Neural progenitor cell (in vitro differentiated cells): ENCODE measurements around the gene SLC6A3. TPM values are rescaled to one million over a fixed set of nuclear protein-coding genes. Genes with fewer than 3 reads are reported as not detected.

Source experiments
- DNase-seq: peaks from one replicate; pipeline ENCODE4 v3.0.0-alpha.2; 2016; ENCODE audit warnings: low spot score
- H2AFZ ChIP-seq: fragments of 200-600 bp; sonication (generic); replicated peaks from 2 replicates; pipeline ENCODE4 v1.6.1; 2016; ENCODE audit warnings: antibody characterized with exemption
- H3F3A ChIP-seq: fragments of 200-600 bp; sonication (generic); 2 replicates; pipeline ENCODE4 v1.6.1; 2016; ENCODE audit warnings: antibody characterized with exemption, low read depth
- H3K27ac ChIP-seq: fragments of 200-600 bp; sonication (generic); 2 replicates; pipeline ENCODE4 v1.5.1; 2016; ENCODE audit warnings: mild to moderate bottlenecking
- H3K27me3 ChIP-seq: fragments of 200-600 bp; sonication (generic); 2 replicates; pipeline ENCODE4 v1.6.1; 2016; ENCODE audit warnings: mild to moderate bottlenecking, moderate library complexity
- H3K36me3 ChIP-seq: fragments of 200-600 bp; sonication (generic); 2 replicates; pipeline ENCODE4 v1.5.1; 2016
- H3K4me1 ChIP-seq: fragments of 200-600 bp; sonication (generic); 2 replicates; pipeline ENCODE4 v1.6.1; 2016; ENCODE audit warnings: mixed run types
- H3K4me2 ChIP-seq: fragments of 200-600 bp; sonication (generic); 2 replicates; pipeline ENCODE4 v1.6.1; 2016
- H3K4me3 ChIP-seq: fragments of 200-600 bp; sonication (generic); 2 replicates; pipeline ENCODE4 v1.5.1; 2016
- H3K79me2 ChIP-seq: fragments of 200-600 bp; sonication (generic); 2 replicates; pipeline ENCODE4 v1.6.1; 2016; ENCODE audit warnings: low read depth
- H3K9ac ChIP-seq: fragments of 200-600 bp; sonication (generic); 2 replicates; pipeline ENCODE4 v1.6.1; 2016
- H3K9me3 ChIP-seq: fragments of 200-600 bp; sonication (generic); 2 replicates; pipeline ENCODE4 v1.5.1; 2016; ENCODE audit warnings: low read depth
- H4K20me1 ChIP-seq: fragments of 200-600 bp; sonication (generic); 2 replicates; pipeline ENCODE4 v1.6.1; 2016; ENCODE audit warnings: low read depth
- H3K27ac Mint-ChIP-seq: 3 replicates; pipeline ENCODE4 v1.8.0; 2021; ENCODE audit warnings: mixed read lengths
- H3K27me3 Mint-ChIP-seq: 2 replicates; pipeline ENCODE4 v1.8.0; 2022; ENCODE audit warnings: low read depth, mild to moderate bottlenecking, inconsistent platforms, moderate library complexity, mixed read lengths; ENCODE audit not compliant: insufficient read depth
- H3K36me3 Mint-ChIP-seq: 3 replicates; pipeline ENCODE4 v1.8.0; 2021; ENCODE audit warnings: mixed read lengths
- H3K4me1 Mint-ChIP-seq: 3 replicates; pipeline ENCODE4 v1.8.0; 2021; ENCODE audit warnings: mixed read lengths
- H3K4me3 Mint-ChIP-seq: 3 replicates; pipeline ENCODE4 v1.8.0; 2021; ENCODE audit warnings: mild to moderate bottlenecking, moderate library complexity, mixed read lengths
- H3K9me3 Mint-ChIP-seq: 3 replicates; pipeline ENCODE4 v1.8.0; 2020; ENCODE audit warnings: mixed read lengths
- CTCF ChIP-seq: fragments of 200-600 bp; sonication (generic); IDR thresholded peaks from 2 replicates; pipeline ENCODE4 v1.5.1; 2017; ENCODE audit warnings: antibody characterized with exemption, mild to moderate bottlenecking
- EZH2 ChIP-seq: fragments of 200-600 bp; sonication (generic); IDR thresholded peaks from 2 replicates; pipeline ENCODE4 v1.6.1; 2017; ENCODE audit warnings: antibody characterized with exemption, mild to moderate bottlenecking, moderate library complexity
- EZH2phosphoT487 ChIP-seq: fragments of 200-600 bp; sonication (generic); IDR thresholded peaks from 2 replicates; pipeline ENCODE4 v1.6.1; 2017; ENCODE audit warnings: antibody characterized with exemption
- total RNA-seq: library from RNA; depleted of rRNA; stranded (reverse); fragments of >200 nt; gene quantifications from 2 replicates; pipeline ENCODE4 v1.2.3, GENCODE V29; 2015; ENCODE audit warnings: low replicate concordance

Gene SLC6A3
- total RNA-seq, 1 donor from 2014 or later = 0.32 TPM

- Histone ChIP-seq H3F3A (no peaks in the 10 kb centered on the region), H3K27ac (no peak overlapping the region), H3K4me1 (peaks cover 2% of the 10 kb centered on the region), H3K79me2 (no peaks in the 10 kb centered on the region), H3K9ac (no peak overlapping the region), H4K20me1 (peaks cover 15% of the 10 kb centered on the region), H3K4me2 (no peak overlapping the region), H3K9me3 (no peaks in the 10 kb centered on the region), H3K27me3 (peaks cover 57% of the 10 kb centered on the region), H2AFZ (no peak overlapping the region), H3K36me3 (no peaks in the 10 kb centered on the region), H3K4me3 (no peak overlapping the region)
- Mint-ChIP-seq H3K27me3 (peaks cover 35% of the 10 kb centered on the region), H3K36me3 (no peaks in the 10 kb centered on the region), H3K27ac (no peak overlapping the region), H3K9me3 (peaks cover 11% of the 10 kb centered on the region), H3K4me1 (peaks cover 4% of the 10 kb centered on the region), H3K4me3 (no peak overlapping the region)
- no peak for DNase-seq
- TF ChIP-seq EZH2 (no peak), CTCF (no peak), EZH2phosphoT487 (no peak)
Measured at GRCh38 chr5:1439388-1440097, 5.7 kb downstream of the SLC6A3 start.

- Histone ChIP-seq H3K36me3 (no peaks in the 10 kb centered on the region), H3K27ac (no peak overlapping the region), H3K79me2 (no peaks in the 10 kb centered on the region), H4K20me1 (peaks cover 8% of the 10 kb centered on the region), H3K4me1 (no peaks in the 10 kb centered on the region), H2AFZ (no peak overlapping the region), H3K9me3 (no peaks in the 10 kb centered on the region), H3K27me3 (peaks cover 50% of the 10 kb centered on the region), H3K9ac (no peak overlapping the region), H3F3A (no peaks in the 10 kb centered on the region), H3K4me3 (no peak overlapping the region), H3K4me2 (no peak overlapping the region)
- peaks cover 11% of the 10 kb centered on the region for H3K9me3 Mint-ChIP-seq
- no peaks in the 10 kb centered on the region for H3K4me1 Mint-ChIP-seq
- TF ChIP-seq EZH2 = no peak
- no peak for TF ChIP-seq CTCF
- no peak for TF ChIP-seq EZH2phosphoT487
- H3K4me3 Mint-ChIP-seq = no peak overlapping the region
- DNase-seq = no peak
- peaks cover 29% of the 10 kb centered on the region for H3K27me3 Mint-ChIP-seq
- no peak overlapping the region for H3K27ac Mint-ChIP-seq
- no peaks in the 10 kb centered on the region for H3K36me3 Mint-ChIP-seq
Measured at GRCh38 chr5:1438871-1439270, 6.4 kb downstream of the SLC6A3 start.

- DNase-seq = no peak
- no peak overlapping the region for H3K27ac Mint-ChIP-seq
- no peaks in the 10 kb centered on the region for H3K4me1 Mint-ChIP-seq
- H3K4me3 ChIP-seq = no peak overlapping the region
- no peak overlapping the region for H3K9ac ChIP-seq
- no peak overlapping the region for H2AFZ ChIP-seq
- H3K4me3 Mint-ChIP-seq = peak overlapping the region; percentile 21
- H3K4me2 ChIP-seq = no peak overlapping the region
- H3K36me3 Mint-ChIP-seq = no peaks in the 10 kb centered on the region
- H3K27me3 ChIP-seq = peaks cover 42% of the 10 kb centered on the region
- no peaks in the 10 kb centered on the region for H3K4me1 ChIP-seq
- H4K20me1 ChIP-seq = peaks cover under 1% of the 10 kb centered on the region
- H3K27ac ChIP-seq = no peak overlapping the region
- peaks cover 17% of the 10 kb centered on the region for H3K9me3 Mint-ChIP-seq
- H3K27me3 Mint-ChIP-seq = peaks cover 25% of the 10 kb centered on the region
- no peak for TF ChIP-seq EZH2phosphoT487
- no peaks in the 10 kb centered on the region for H3K36me3 ChIP-seq
- H3K9me3 ChIP-seq = no peaks in the 10 kb centered on the region
- no peaks in the 10 kb centered on the region for H3K79me2 ChIP-seq
- H3F3A ChIP-seq = no peaks in the 10 kb centered on the region
Measured at GRCh38 chr5:1437876-1438559, 7.2 kb downstream of the SLC6A3 start.

- H3K9me3 Mint-ChIP-seq = peaks cover 20% of the 10 kb centered on the region
- Histone ChIP-seq H3K79me2 (no peaks in the 10 kb centered on the region), H3K27me3 (peaks cover 35% of the 10 kb centered on the region), H3K4me2 (no peak overlapping the region), H3K9ac (no peak overlapping the region), H3K4me3 (no peak overlapping the region), H3K27ac (no peak overlapping the region), H4K20me1 (no peaks in the 10 kb centered on the region), H3K9me3 (no peaks in the 10 kb centered on the region), H2AFZ (no peak overlapping the region), H3K4me1 (no peaks in the 10 kb centered on the region), H3K36me3 (no peaks in the 10 kb centered on the region), H3F3A (no peaks in the 10 kb centered on the region)
- H3K4me3 Mint-ChIP-seq = no peak overlapping the region
- no peaks in the 10 kb centered on the region for H3K36me3 Mint-ChIP-seq
- no peak for TF ChIP-seq EZH2phosphoT487
- no peak for TF ChIP-seq EZH2
- TF ChIP-seq CTCF = no peak
- H3K4me1 Mint-ChIP-seq = no peaks in the 10 kb centered on the region
- H3K27me3 Mint-ChIP-seq = peaks cover 19% of the 10 kb centered on the region
- DNase-seq = no peak
- H3K27ac Mint-ChIP-seq = no peak overlapping the region
Measured at GRCh38 chr5:1437226-1437829, 7.9 kb downstream of the SLC6A3 start.
